SKM-1 (cell line): ENCODE data around the gene EIF2AK2.
"Not testable (repeated sequence)": the region's sequence is repeated elsewhere in the genome, so short reads cannot be mapped to it uniquely, and the experiment has no call there.

ENCODE experiments used
- DNase-seq: peaks from one replicate; lab custom pipeline; 2025; ENCODE audit not compliant: unreplicated experiment; lab: John Stamatoyannopoulos, UW

EIF2AK2 gene

DNA sequence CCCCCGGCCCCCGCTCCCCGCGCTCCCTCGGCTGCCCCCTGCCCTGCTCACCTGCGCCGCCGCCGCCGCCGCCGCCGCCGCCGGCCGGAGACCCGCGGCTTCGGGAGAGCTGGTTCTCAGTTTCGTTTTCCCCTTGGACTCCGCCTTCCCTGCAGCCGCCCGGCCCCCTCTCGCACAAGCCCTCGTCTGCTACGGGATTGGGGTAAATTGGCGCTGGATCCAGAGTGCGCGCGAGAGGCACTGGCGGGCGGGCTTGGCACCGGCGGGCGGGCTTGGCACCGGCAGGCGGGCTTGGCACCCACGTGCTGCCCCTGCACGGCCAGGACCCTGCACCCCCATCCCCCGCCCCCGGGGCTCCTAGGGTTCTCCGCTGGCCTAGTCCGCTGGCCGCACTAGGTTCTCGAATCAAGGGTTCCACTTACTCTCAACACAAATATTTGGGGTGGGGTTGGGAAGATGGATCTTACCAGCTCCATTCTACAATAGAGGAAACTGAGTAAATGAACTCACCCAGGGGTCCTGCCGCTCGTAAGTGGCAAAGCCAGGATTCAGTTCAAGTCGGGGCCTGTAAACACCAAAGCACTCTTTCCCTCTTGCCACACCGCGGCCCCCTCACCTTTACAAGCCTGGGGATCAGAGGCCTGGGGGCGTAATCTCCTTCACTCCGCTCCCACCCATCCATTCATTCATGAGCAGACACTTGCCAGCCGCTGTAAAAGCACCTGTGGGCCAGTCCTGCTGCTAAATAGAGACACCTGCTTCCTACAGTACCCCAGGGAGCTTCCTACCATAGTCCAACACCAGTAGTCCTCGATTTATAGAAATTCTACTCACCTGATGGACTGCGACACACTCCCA is at the start of gene EIF2AK2:
Gene EIF2AK2 (minus strand): TSS at position 124 of the 858 bp plus-strand sequence. CDS start 9,174 bp downstream, outside the sequence.
- peak; percentile 43 for DNase-seq

DNA sequence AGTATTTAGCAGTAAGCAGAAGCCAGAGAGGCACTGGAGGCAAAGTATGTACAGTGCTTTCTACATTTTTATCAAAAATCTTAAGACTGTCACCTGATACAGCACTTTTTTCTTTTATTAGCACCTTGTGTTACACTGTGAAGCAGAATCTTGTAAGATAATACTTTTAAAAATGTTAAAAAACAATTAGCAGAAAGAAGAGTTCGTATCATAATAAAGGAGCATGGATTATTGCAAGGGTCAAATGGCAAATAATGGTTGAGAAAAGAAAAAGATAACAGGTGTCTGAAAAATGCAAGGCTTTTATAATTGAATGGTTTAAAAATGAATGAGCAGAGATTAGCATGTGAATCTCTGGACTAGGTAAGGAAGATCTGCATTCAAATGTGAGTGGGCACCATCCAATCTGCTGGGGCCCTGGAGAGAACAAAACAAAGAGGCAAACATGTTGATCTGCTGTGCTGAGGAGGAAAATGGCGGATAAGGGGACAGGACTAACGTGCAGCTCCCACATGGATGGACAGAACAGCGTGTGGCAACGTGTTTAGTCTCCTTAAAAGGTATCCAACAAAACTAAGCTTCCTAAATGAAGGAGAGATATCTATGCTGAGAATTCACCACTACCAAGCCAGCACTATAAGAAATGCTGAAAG is 49.0 kb upstream of the EIF2AK2 start:
- DNase-seq, result no peak

DNA sequence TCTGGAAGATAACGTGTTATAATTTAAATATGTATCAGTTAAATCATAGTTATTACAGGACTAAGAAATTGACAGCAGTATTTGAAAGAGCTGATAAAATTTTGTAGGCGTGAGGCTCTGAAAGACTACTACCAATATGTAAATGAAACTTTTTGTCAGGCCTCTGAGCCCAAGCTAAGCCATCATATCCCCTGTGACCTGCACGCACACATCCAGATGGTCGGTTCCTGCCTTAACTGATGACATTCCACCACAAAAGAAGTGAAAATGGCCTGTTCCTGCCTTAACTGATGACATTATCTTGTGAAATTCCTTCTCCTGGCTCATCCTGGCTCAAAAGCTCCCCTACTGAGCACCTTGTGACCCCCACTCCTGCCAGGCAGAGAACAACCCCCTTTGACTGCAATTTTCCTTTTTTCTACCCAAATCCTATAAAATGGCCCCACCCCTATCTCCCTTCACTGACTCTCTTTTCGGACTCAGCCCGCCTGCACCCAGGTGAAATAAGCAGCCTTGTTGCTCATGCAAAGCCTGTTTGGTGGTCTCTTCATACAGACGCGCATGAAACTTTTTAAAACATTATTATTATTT is 48.4 kb upstream of the EIF2AK2 start:
- DNase-seq, result not testable (repeated sequence)

DNA sequence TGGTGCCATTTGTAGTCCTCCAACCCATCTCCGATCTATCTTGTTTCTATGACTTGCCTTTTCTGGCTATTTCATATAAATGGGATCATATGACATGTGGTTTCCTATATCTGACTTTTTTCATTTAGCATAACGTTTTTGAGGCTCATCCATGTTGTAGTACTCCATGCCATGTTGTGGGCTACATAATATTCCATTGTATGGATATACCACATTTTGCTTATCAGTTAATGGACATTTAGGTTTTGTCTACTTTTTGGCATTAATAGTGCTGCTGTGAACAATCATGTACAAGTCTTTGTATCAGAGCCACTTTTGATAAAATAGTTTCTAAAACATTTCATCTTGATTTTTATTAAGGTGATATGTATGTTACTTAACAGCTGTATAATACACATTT is 46.9 kb upstream of the EIF2AK2 start:
- DNase-seq, result no peak

DNA sequence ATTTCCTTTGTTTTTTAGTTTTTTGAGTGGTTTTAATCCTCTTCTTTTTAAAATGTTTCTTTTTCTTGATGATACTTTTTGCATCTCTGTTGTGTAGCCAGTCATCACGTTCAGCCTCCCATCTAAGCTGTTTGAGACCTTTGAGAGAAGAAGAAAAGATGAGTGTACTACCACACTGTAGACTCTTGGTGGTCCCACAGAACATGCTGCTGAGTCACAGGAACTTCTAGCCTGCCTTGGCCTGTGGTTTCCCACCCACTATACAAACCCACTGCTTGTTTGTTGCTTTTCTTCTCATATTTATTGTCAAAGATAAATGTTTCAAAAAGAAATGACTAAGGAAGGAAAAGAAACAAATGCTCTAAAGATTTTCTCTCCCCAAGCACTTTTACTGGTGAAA is 45.0 kb upstream of the EIF2AK2 start:
- DNase-seq, result no peak

DNA sequence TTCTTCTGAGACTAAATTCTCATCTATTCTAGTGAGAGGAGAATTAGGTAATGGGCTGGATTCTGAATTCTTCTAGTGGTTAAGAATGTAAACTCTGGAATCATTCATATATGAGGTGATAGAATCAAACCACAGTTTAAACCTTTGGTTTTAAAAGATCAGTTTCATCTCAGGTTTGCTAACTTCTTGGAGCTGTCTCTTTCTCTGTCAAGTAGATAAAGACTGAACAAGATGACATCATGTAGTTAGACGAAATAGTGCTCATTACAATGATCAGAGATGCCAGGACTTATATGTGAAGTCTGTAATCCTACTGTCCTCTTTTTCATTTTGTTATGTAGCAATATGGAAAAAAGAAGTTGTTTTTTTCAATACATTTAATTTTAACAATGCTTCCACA is 44.4 kb upstream of the EIF2AK2 start:
- DNase-seq, result no peak

DNA sequence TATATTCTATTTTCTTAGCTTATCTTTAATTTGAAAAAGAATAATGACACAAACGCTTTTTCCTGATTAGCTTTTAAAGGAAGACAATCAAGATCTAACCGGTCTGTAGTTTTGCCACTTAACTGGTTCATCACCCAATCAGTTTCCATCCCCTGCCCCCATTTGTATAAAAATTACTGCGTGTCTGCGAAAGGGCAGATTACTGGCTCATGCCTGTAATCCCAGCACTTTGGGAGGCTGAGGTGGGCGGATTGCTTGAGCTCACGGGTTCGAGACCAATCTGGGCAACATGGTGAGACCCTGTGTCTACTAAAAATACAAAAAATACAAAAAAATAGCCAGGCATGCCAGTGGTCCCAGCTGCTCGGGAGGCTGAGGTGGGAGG is 41.9 kb upstream of the EIF2AK2 start:
- DNase-seq, result no peak

DNA sequence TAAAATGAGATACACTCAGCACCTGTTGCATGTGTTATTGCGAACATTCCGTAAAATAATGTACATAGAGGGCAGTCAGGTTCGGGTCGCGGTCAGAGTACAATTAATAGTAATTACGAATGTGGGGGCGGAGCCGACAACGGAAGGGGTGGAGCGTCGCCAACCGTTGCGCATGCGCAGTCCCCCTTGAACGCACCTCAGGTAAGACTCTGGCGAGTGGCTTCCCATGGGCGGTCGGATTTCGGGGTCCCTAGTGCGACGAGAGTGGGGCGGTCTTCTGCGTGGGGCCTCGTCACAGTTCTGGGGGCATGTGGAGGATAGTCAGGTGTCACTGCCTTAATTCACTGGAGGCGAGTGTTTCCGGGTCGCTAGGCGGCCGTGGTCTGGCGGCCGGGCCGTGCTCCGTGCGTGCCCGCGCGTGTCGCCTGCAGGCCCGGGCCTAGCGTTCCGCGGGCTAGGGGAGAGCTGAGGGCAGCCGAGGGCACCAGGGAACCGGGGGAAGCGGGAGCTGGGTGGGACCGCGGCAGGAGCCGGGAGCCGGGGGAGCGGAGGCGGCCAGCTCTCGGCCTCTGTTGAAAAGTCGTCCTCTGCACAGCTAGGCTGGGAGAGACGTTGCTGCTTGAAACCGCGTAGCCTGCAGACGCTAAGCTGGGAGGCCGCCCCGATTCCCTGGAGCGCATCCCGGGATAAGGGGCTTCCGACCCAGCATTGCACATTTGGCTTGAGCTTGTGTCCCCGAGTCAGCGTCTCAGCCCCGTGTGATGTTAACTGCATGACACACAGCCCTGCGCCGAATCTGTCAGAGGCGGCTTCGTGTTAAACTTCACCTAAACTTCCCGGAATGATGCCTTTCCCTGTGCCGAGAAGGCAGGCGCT is 39.8 kb upstream of the EIF2AK2 start, which contains the start of gene CEBPZOS:
Gene CEBPZOS (plus strand): TSS at position 177 of the 876 bp plus-strand sequence. CDS start 3,209 bp downstream, outside the sequence.
- peak; percentile 78 for DNase-seq

DNA sequence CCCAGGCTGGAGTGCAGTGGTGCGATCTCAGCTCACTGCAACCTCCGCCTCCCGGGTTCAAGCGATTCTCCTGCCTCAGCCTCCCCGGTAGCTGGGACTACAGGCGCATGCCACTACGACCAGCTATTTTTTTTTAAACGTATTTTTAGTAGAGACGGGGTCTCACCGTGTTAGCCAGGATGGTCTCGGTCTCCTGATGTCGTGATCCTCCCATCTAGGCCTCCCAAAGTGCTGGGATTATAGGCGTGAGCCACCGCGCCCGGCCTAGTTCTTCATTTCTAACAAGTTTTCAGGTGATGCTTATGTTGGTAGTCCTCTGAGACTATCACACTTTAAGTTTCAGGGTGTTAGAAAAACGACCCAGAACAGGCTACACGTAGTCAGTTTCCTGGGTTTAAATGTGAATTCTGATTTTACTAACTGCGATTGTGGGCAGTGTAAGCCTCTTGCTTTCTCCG is 39.1 kb upstream of the EIF2AK2 start:
- DNase-seq, result not testable (repeated sequence)

DNA sequence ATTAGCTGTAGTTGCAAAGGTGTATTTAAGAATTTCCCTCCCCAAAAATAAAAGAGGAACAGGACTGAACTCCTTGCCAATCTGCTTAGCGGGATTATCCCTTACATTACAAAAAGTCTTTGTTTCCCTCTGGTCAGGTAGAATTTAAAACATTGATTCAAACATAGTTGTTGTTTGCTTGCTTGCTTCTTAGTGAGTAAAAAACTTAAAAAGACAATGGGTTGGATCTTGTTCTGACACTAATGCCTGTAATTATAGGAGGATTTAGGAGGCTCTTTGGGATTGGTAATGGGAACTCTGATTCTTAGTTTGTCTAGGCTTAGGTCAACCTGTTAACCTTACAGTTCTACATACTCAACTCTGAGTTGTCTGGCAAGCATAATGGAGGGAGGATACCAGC is 35.8 kb upstream of the EIF2AK2 start:
- no peak for DNase-seq

DNA sequence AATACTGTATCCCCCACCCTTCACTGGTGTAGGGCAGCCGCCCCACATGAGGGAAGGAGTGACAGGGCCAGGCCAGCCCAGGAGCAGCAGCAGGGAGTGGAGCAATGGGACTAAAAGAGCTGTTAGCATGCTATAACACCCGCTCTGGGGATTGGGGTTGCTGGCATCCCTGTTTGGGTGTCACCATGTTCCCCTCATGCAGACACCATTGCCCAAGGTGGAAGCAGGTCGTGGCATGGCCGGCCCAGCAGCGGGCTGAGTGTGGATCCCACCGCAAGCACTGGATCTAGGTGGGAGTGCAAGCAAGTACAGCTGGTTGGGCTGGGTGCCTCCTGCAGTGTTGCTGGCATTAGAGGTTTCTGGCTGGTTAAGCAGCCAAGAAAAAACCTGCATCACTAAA is 35.0 kb upstream of the EIF2AK2 start:
- DNase-seq, result no peak

DNA sequence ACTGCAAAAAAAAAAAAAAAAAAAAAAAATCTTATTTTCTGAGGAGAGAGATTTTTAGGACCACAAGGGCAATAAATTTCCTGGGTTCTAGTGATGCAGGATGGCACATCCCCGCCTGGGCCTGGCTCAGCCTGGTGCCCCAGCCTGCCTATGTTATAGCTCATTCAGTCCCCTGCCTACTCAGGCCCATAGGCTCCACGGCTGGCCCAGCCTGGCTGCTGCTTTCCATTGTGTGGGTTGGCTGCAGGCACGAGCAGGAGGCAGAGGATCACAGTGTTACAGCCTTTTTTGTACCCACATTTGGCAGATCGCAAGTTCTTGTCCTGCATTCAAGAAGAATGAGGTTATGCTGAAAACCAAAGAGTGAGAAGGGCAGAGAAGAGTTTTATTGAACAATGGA is 34.5 kb upstream of the EIF2AK2 start:
- no peak for DNase-seq

DNA sequence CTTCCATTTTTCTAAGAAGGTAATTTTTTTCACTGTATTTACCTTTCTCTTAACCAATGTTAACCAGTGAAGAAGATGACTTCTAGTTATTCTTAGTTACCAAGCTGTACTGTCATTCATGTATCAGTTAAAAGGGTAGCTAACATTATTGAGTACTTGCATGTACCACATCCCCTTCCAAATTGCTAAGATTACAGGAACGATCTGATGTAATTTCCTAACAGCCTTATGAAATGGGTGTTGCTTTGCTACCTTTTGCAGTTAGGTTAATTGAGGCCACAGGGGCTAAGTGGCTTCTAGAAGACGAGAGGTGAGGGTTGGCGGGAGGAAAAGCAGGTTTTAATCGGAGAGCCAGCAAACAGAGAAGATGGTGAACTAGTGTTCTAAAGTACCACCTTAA is 33.5 kb upstream of the EIF2AK2 start:
- peak; percentile 85 for DNase-seq

DNA sequence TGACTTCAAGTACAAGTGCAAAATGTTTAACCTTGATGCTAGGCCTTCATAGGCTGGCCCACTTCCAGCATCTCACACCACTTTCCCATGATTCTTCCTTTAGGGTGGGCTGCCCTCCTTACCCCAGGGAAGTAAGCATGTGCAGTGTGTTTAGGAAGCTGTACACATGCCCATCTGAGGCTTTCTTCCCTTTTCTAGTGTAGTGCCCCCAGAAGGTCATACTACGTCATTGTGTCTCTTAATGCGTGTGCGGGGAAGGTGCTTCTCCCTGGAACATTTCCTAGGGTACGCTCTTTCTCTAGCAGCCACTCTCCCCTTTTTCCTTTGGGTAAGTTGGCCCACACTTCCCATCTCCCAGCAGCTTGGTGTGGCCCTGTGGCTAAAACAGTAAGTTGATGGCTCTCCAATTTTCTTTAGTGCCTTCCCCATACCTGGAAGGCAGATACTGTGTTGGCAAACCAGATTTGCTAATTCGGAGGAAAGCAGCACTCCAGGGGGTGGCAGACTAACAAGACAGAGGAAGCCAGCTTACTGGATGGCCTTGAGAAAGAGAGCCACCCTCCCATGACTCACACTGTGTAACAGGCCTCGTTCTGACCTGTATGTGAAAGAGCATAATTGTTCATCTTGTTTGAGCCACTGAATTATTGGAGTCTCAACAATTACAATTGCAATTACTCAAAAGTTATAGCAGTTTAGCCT is 32.8 kb upstream of the EIF2AK2 start:
- DNase-seq, result peak; percentile 74

DNA sequence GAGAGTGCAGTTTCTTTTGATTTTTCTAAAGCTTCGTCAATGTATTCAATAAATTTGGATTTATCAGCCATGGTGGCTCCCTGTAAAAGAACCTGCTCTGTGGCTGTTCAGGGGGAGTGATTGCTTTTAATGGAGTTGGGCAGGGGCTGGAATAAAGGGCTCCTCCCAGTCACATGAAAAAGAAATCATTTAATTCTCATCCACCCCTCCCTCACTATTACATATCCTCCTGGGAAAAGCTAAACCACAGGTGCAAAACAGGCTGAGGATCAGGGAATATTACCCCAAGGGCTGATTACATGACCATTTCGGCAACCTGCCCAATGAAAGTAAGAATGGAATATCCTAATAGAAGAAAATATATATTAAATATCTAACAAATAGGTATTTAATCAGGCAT is 31.8 kb upstream of the EIF2AK2 start, which contains the start of gene SULT6B1:
Gene SULT6B1 (minus strand): TSS at position 101 of the 400 bp plus-strand sequence. CDS start 30 bp downstream, at position 71.
- no peak for DNase-seq

DNA sequence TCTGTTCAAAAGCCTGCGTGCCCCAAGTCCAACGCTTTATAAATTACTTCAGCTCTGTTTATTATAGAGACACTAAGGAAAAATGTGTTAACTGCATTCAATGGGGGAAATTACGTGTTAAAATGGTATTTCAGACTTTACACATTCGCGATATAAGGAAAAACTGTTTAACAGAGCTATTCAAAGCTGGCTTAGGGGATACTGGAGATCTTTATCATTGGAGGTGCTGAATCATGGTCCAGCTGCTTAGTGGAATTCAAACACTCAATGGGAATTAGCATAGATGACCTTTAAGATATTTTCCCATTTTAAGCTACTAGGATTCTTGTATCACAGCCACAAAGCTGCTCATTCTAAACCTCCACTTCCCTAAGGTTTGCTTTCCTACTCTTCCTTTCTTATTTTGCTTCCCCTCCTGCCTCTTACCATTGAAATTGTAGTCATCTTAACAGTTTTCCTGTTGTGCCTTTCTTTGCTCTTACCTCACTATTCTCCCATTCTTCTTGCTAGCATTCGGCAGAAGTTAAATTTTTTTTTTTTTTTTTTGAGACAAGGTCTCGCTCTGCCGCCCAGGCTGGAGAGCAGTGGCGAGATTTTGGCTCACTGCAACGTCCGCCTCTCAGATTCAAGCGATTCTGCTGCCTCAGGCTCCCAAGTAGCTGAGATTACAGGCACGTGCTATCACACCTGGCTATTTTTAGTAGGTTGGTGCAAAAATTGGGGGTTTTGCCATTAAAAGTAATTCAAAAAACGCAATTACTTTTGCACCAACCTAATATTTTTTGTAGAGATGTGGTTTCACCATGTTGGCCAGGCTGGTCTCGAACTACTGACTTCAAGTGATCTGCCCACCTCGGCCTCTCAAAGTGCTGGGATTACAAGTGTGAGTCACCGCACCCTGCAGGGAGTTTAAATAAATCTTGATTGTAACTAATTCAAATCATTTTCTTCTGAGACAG is 25.2 kb upstream of the EIF2AK2 start:
- no peak for DNase-seq

DNA sequence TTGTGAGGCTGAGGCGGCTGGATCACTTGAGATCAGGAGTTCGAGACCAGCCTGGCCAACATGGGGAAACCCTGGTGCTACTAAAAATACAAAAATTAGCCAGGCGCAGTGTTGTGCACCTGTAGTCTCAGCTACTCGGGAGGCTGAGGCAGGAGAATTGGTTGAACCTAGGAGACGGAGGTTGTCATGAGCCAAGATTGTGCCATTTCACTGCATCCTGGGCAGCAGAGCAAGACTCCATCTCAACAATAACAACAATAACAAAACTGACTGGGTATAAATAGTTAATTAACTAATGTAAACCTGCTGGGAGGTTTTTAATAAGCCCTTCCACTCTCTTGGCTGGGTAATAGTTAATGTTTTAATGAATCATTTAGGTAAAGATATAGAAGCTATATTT is 23.9 kb upstream of the EIF2AK2 start:
- DNase-seq, result no peak

DNA sequence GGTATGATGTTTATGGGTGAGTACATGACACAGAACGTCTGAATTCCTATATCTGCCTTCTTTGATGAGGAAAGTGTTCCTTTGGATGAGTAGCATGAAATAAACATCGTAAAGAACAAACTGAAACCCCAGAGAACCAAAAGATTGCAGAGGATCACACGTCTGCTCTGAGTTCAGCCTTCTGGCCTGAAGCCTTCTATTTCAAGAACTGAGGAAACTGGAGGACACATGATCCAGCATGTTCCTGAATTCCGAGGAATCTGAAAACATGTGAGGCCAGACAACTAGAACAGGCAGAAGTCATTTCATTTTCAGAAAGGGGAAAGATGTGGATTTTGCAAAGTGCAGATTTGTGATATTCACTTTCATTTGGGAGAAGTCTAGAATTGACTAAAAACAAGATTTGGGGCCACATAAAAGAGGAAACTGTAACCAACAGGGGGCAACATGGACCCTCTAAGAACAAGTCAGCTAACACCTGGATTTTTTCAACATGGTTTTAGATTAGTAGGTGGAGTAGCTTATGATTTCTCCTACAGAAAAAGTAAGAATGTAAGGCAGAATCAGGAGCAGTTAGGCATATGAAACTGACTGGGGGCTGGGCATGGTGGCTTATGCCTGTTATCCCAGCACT is 23.3 kb upstream of the EIF2AK2 start:
- no peak for DNase-seq
